GM19238 (cell line): ENCODE data around the gene LHX3.

Experiments
- DNase-seq: peaks from one replicate; pipeline ENCODE4 v3.0.0; 2011; ENCODE audit warnings: low spot score; ENCODE audit not compliant: insufficient read length

The LHX3 gene

DNA sequence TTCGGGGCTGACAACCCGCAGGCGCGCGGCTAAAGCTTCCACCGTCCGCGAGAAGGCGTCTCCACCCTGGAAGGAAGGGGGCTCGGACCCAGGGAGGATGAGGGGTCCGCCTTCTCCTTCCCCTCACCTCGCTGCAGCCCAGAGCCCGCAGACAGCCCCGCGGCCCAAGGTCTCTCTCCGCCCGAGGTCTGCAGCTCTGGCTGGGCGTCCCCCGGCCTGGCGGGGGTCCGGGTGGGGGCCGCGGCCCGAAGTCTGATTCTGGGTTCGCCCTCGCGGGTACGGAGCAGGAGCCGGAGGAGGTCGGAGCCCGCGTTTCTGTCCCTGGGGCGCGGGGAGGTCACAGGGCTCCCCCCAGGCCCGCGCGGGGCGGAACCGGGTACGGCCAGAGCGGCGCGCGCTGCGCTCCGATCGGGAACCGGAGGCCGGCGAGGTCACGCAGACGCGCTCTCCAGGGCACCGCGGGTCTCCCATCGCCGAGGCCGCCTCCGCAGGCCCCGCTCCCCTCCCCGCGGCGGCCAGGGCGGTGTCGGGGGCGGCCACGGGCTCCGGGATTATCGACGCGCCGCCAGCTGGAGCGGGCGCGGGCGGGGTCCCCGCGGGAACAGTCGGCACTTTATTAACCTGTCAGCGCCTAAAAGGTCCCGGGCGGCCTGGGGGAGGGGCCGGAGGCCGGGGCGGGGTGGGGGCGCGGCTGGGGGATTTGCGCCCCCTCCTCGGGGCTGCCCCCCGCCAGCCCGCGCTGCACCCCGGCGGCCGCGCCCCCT, 11.6 kb downstream of the LHX3 start:
- no peak for DNase-seq

- no peak for DNase-seq
Measured at GRCh38 chr9:136192289-136193126, 12.4 kb downstream of the LHX3 start.

DNA sequence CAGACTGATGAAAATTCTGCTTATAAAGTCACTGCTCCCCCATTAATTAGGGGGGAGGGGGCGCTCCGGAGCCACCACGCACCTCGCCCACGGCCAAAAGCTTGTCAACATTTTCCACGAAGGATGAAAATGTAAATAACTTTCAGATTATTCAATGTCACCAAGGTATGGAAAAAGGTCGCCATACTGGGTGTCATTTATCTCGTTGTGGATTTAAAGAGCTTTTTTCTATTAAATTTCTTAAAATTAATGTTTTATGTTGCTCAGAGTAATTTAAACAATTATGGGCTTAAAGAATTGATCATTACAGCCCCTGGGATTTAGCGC, 13.0 kb downstream of the LHX3 start:
- DNase-seq = no peak

DNA sequence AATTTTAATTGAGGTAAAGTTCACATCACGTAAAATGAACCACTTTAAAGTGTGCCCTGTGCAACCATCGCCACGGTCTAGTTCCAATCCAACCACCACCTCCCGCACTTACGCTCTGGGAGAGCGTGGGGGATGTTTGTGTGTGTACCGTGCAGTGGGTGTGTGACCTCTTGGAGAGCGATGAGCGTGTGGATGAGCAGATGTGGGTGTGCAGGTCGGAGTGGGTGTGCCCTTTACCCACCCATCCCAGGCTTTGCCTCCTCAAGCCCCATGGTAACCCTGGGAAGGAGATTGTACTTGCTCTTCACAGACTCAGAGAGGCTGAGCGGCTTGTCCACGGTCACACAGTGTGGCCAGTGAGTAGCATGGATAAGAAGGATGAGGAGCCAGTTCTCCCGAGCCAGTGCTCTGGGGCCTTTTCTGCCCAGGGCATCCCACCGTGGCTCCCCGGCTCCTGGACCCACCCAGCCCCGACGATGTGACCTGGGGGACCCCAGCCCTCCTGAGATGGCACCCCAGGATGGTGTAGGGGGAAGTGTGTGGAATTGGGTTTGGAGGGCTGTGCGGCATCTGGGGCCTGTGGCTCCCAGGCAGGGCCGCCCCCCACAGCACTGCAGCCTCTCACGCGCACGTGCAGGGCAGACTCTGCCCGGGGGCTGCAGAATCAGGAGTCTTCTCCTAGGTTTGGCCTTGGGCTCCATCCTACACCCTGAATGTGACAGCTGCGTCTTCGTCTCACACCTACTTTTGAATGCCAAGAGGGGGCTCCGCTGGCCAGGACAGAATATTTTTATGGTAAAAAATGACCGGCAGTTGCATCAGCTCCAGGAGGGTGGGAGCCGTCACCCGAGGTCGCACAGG, 13.6 kb downstream of the LHX3 start:
- DNase-seq = no peak

- no peak for DNase-seq
Measured at GRCh38 chr9:136190656-136191055, 14.3 kb downstream of the LHX3 start.

DNA sequence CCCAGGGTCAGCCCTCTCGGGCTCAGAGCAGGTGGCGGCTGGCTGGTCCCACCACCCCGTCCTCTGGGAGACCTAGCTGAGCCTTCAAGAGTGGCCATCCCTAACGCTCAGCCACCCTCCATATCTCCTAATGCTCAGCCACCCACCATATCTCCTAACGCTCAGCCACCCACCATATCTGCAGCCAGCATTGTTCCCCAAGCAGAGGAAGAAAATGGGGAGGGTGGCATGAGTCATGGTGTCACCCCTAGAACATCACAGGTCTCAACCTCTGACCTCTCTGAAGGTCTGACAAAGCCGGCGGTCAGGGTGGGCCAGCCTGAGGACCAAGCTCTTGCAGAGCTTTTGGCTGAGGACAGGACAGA, 14.7 kb downstream of the LHX3 start:
- DNase-seq = no peak

- DNase-seq = no peak
Measured at GRCh38 chr9:136189394-136190236, 15.3 kb downstream of the LHX3 start.

GRCh38 chr9:136187683-136188586, 17.0 kb downstream of the LHX3 start:
- DNase-seq = no peak

GRCh38 chr9:136187197-136187596, 17.7 kb downstream of the LHX3 start:
- no peak for DNase-seq

DNA sequence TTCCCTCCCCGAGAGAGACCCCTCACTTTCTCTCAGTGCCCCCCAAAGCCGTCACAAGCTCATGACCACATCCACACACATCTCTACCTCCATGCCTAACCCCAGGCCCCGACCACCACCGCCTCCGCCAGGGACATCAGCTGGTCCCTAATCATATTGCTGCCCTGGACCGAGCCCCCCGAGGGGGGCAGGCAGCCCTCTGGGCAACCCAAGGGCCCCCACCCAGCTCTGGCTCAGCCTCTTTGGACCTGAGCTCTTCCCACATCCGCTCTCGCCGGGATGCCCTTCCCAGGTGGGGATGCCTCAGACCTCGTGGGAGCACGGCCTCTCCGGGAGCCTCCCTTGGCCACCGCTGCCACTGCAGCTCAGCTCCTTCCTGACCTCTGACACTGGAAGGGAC, 18.5 kb downstream of the LHX3 start:
- DNase-seq = no peak

DNA sequence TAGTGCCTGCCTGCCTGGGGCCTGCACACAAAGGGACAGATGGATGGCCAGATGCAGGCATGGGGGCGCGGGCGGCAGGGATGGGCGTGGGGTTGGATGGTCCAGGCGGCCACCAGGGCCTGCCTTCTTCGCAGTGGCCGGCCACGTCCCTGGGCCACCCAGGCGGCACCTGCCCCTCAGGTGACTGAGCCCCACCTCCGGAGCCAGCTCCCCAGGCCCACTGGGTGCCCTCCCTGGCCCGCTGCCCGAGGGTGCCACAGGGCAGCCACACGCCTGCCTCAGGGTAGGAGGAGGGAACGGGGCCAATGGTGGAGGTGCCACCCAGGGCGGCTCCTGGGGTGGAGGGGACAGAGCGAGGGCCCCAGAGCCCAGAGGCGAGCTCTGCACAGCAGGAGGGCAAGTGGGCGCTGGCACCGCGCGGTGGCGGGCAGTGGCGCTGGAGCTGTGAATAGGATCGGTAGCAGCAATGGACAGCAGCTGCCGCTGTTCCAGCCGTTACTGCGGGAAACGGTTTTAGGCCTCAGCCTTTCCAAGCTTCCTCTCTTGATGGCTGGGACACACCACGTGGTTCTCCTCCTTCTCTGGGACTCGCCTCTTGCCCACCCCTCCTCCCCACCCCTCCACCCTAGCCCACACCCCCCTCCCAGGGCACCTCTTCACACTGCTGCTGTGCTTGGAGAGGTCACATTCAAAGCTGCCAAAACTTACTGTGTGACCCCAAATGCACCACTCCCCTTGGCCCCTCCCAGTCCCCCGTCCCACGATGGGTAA, 19.1 kb downstream of the LHX3 start:
- no peak for DNase-seq

- DNase-seq = no peak
Measured at GRCh38 chr9:136185066-136185465, 19.9 kb downstream of the LHX3 start.

DNA sequence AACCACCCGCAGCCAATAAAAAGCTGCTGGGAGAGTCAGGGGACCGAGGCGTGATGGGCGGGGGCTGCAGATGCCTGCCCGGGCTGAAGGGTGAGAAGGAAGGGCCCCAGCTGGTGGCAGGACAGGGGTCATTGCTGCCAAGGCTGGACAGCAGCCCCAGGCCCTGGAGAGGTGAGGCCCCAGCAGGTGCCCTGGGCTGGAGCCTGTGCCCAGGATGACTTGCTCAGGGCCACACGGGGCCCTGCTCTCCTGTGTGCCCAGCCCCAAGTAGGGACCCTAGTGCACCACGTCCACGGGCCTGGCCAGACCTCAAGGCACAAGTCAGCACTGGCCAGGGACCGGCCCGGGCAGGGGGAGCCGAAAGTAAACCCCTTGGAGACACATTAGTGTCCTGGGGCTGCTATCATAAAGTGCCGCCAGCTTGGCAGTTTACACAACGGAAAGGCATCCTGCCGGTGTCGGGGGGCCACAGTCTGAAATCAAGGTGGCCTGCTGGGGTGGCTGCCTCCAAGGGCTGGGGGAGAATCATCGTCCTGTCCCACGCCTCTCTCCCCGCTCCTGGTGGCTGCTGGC, 22.0 kb downstream of the LHX3 start:
- no peak for DNase-seq

GRCh38 chr9:136182420-136182787, 22.5 kb downstream of the LHX3 start:
- DNase-seq = no peak

DNA sequence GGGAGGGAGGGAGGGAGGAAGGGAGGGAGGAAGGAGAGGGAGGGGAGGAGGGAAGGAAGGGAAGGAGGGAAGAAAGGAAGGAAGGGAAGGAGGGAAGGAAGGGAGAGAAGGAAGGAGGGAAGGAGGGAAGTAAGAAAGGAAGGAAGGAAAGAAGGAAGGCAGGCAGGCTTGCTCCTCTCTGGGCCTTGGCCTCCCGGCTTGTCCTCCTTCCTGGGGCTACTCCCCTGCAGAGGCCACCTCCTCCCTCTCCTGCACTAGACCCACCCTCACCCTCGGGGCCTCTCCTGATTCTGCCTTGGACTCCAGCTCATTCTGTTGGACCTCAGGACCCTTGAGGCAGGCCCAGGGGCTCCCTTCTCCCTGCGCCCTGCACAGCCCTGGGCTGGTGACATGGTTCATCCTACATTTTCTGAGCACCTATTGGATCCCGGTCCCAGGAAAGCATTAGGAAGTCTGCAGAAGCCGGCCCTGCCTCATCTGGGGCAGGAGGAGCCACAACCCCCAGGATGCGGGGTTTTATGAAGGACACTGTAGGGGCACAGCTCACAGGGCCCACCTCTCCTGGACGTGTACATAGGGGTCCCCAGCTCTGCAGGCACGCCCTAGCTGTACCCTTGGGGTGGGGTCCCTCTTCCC, 23.0 kb downstream of the LHX3 start:
- no peak for DNase-seq

DNA sequence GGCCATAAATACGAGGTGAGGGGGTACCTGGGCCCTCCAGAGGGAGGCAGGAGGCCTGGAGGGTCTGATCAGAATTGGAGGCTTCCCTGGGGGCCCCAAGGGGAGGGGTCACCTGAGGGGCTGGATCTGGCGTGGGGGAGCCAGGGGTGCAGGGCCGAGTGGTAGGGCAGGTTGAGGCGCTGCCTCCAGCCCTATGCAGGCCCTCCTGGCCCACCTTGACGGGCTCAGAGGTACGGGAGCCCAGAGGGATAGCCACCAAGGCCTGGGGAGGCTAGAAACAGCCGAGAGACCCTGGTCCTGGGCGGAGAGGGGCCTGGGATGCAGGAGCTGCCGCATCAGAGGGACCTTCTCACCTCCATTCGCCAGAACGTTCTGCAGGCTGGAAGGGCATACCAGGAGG, 24.3 kb downstream of the LHX3 start:
- no peak for DNase-seq

- no peak for DNase-seq
Measured at GRCh38 chr9:136179761-136180160, 25.2 kb downstream of the LHX3 start.

DNA sequence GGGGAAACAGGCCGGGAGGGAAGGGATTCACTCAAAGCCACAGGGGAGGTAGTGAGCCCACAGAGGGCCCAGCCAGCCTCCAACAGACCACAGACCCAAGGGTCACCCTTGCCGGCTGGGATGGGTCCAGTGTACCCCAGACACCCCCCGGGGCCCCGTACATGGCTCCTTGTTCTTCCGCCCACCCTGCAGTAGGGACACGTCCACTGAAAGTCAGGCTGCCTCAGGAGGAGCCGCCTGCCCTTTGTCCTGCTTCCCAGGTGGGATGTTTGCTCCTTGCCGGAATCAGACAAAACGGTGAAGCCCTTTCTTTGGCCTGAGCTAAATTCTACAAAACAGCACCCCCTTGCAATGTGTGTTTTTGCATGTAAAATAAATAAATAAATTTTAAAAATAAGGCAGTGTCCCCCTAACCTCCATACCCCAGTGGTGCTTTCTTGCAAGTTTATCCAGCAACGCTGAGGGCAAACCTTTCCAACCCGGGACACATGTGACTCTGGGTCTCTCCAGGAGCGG, 25.8 kb downstream of the LHX3 start:
- DNase-seq = no peak

DNA sequence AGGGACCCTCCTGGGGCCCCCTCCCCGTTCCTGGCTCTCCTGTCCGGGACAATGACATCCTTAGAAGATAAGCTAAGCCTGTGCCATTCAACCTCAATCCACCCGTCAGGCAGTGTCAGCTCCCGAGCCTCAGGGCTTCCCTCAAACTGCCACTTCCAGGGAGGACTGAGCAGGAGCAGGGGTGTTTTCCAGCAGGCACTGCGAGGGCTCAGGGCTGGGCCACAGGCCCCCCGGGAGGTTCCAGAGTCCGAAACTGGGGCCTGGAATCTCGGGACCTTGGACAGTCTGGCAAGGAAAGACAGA, 26.2 kb downstream of the LHX3 start:
- no peak for DNase-seq
